Memory B cell (primary cell): Measurements from ENCODE around the gene PTPN7.
"Not testable (repeated sequence)": the region's sequence is repeated elsewhere in the genome, so short reads cannot be mapped to it uniquely, and the experiment has no call there.

Source experiments
- ATAC-seq: fragments of 150-1000 bp; cut with Tn5 transposase; 2 replicates; pipeline ENCODE4 v1.10.0; 2021; ENCODE audit warnings: low read depth, mild to moderate bottlenecking, moderate library complexity
- DNase-seq, 2 donors: peaks; one replicate each; pipeline ENCODE4 v3.0.0; 2022; ENCODE audit warnings: low spot score in 2 of 2
- H3K27ac Mint-ChIP-seq: one replicate; pipeline ENCODE4 v1.8.0; 2022; ENCODE audit warnings: mild to moderate bottlenecking, moderate library complexity, mixed read lengths
- H3K27me3 Mint-ChIP-seq: one replicate; pipeline ENCODE4 v1.8.0; 2022; ENCODE audit warnings: mixed read lengths
- H3K36me3 Mint-ChIP-seq: one replicate; pipeline ENCODE4 v1.8.0; 2022; ENCODE audit warnings: mild to moderate bottlenecking, mixed read lengths
- H3K4me1 Mint-ChIP-seq: one replicate; pipeline ENCODE4 v1.8.0; 2022; ENCODE audit warnings: mixed read lengths
- H3K4me3 Mint-ChIP-seq: one replicate; pipeline ENCODE4 v1.8.0; 2022; ENCODE audit warnings: mild to moderate bottlenecking, moderate library complexity, mixed read lengths
- H3K9me3 Mint-ChIP-seq: one replicate; pipeline ENCODE4 v1.8.0; 2022; ENCODE audit warnings: mixed read lengths

PTPN7 gene

DNA sequence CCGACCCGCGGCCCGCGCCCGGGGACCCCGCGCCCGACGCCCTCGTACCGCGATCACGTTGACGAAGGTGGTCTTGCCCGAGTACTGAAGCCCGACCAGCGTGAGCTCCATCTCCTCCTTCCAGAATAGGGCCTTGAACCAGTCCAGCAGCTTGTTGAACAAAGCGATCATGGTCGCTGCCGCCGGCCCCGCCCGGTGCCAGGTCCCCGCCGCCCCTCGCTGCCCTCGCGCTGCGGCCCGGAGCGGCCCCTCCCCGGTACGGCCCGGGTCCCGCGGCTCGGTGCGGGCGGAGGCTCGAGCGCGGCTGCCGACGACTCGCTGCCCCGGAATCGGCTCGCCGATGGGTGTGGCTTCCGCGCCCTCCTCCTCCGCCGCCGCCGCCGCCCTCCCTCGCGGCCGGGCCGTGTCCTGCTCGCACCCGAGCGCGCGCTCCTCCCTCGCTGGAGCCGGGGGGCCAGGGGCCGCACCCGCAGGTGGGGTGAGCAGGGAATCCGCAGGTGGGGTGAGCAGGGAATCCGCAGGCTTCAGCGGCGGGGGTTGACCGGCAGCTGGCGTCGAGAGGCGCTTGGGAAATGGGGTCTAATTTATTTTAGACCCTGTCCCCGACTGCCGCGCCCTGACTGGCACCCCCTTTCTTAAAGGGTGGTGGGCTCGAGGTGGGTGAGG, 15.9 kb downstream of the PTPN7 start, which contains the start of gene ARL8A:
TSS of gene ARL8A (minus strand) at position 336 of the 666 bp plus-strand sequence. CDS start at position 171, 165 bp downstream.
- DNase-seq, result peak; percentile 50 to 69
- H3K27me3 Mint-ChIP-seq, result no peaks in the 10 kb centered on the region
- H3K36me3 Mint-ChIP-seq, result no peaks in the 10 kb centered on the region
- peak within 1 kb of the TSS; percentile 87 for H3K27ac Mint-ChIP-seq
- H3K9me3 Mint-ChIP-seq, result no peaks in the 10 kb centered on the region
- ATAC-seq, result peak; percentile 73
- H3K4me1 Mint-ChIP-seq, result peaks cover 14% of the 10 kb centered on the region
- peak within 1 kb of the TSS; percentile 89 for H3K4me3 Mint-ChIP-seq

DNA sequence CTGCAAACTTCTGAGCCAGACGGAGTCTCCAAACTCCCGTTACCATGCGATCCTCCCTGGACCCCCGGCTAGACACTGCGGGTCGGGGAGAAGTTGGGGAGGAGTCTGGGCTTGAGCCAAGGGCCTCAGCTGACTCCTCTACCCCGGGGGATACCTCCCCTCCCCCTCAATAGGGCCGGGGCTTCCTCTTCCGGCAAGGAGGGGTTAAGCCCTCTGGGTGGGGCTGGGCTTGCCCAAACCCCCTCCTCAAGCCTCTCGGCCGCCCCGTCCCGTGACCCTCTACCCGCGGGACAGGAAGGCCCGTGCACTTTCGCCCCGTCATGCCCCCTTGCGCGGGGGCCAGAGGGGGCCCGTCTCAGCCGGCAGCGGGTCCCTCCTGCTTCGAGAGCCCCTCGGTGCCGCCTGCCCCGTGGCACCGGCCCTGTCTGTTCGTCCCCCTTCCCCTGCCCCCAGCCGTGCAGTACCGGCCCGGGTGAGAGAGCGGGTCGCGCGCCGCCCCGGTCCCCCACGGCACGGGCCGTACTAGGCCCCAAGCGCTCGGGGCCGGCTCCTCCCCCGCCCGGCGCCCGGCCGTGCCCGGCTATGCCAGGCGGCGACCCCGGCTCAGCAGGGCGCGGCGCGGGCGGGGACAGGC, 16.5 kb downstream of the PTPN7 start:
- Mint-ChIP-seq H3K36me3 (no peaks in the 10 kb centered on the region), H3K4me1 (peaks cover 14% of the 10 kb centered on the region), H3K27me3 (no peaks in the 10 kb centered on the region), H3K4me3 (peak overlapping the region; percentile 89), H3K9me3 (no peaks in the 10 kb centered on the region), H3K27ac (peak overlapping the region; percentile 87)
- ATAC-seq (peak; percentile 54), DNase-seq (peak in 1 of 2 donors; percentile 59)

DNA sequence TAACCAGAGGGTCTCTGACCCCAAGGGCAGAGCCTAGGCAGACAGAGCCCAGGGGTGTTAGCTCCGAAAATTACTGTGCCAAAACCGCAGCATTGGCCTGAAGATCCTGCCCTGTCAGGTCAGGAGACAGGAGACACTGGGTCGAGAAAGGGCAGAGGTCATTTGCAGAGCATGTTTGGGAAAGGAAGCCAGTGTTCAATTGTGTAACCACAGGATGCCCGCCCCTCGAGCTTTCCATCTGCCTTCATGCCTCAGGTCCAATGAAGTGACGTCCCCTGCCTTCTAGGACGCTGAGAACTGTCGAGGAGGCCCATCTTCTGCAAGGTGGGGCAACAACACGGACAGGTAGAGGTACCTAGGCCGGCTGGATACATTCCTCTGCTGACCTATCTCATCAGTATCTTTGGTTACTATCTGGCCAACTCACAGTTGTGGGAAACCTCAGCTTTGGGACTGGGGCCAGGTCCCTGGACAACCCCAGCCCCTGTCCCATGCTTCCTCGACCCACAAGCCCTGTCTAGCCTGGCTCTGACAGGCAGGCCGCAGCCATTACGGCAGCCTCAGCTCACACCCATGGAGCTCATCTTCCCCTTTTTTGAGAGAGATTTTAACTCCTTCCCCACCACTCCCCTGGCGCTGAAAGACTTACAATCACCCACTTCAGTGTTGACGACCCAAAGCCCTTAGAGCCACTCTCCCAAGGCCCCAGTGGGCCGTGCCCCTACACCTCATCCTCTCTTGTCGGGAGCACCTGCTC, 17.2 kb downstream of the PTPN7 start:
- H3K4me1 Mint-ChIP-seq, result peaks cover 15% of the 10 kb centered on the region
- H3K9me3 Mint-ChIP-seq, result no peaks in the 10 kb centered on the region
- H3K4me3 Mint-ChIP-seq, result peak overlapping the region; percentile 89
- DNase-seq, result peak in 1 of 2 donors; percentile 48
- H3K36me3 Mint-ChIP-seq, result peaks cover 2% of the 10 kb centered on the region
- H3K27ac Mint-ChIP-seq, result peak overlapping the region; percentile 87
- peak; percentile 76 for ATAC-seq
- H3K27me3 Mint-ChIP-seq, result no peaks in the 10 kb centered on the region

DNA sequence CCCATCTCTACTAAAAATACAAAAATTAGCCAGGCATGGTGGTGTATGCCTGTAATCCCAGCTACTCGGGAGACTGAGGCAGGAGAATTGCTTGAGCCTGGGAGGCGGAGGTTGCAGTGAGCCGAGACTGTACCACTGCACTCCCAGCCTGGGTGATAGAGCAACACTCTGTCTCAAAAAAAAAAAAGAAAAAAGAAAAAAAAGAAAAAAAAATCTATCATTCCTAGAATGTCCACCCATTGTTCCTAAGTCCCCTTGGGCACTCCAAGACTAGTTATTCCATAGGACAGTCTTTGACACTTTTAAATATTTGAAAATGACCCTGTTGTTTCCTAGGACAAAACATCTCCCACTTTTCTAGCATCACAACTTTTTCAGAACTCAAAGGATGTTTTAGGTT, 18.9 kb downstream of the PTPN7 start:
- not testable (repeated sequence) for DNase-seq, H3K27ac Mint-ChIP-seq, H3K9me3 Mint-ChIP-seq, H3K36me3 Mint-ChIP-seq, H3K4me3 Mint-ChIP-seq, ATAC-seq, H3K27me3 Mint-ChIP-seq
- peaks cover 18% of the 10 kb centered on the region for H3K4me1 Mint-ChIP-seq

DNA sequence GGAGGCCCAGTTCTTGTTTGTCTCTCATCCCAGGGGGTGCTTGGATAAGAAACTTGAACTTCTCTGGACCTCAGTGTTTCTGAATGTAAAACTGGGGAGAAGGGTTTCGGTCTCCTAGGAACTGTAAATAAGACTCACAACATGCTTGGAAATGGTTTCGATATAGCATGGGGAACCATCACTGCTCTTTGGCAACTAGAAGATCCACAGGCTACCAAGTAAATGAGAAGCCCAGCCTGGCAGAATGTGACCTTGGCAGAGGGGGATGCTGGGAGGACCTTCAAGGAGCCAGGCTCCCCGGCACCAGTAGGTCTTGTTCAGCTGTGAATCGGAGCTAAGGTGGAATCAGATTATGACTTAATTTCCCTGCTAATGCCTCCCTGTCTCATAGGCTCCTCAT, 19.6 kb downstream of the PTPN7 start:
- Mint-ChIP-seq H3K27me3 (no peaks in the 10 kb centered on the region), H3K4me3 (no peak overlapping the region), H3K4me1 (peaks cover 18% of the 10 kb centered on the region), H3K36me3 (peaks cover 6% of the 10 kb centered on the region), H3K9me3 (no peaks in the 10 kb centered on the region), H3K27ac (no peak overlapping the region)
- no peak for ATAC-seq
- DNase-seq, result no peak

DNA sequence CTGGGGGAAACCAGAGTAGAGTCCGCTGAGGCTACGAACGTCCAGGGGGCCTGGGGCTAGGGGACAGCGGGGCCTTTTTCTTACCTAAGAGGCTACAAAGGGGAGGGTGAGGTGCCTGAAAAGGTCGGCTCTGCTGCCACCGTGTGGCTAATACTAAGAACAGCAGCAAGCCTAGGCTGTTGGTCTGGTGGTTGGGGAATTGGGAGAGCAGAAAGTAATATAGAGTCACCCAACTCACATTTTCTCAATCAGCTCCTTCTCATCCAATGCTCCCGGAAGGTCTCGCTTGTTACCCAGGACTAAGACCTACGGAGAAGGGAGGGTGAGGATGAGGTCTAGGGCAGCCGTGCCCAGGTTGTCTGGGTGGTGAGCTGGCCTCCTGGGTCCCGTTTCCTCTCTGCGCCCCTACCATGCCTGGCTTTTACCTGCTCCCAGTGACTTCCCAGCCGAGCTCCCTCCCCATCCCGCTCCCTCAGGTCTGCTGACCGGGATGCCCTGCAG, 25.1 kb downstream of the PTPN7 start:
- Mint-ChIP-seq H3K4me1 (peaks cover 8% of the 10 kb centered on the region), H3K4me3 (no peak overlapping the region), H3K9me3 (no peaks in the 10 kb centered on the region), H3K27me3 (no peaks in the 10 kb centered on the region), H3K27ac (no peak overlapping the region), H3K36me3 (peaks cover 16% of the 10 kb centered on the region)
- DNase-seq (peak; percentile 47 to 48), ATAC-seq (peak; percentile 87)

DNA sequence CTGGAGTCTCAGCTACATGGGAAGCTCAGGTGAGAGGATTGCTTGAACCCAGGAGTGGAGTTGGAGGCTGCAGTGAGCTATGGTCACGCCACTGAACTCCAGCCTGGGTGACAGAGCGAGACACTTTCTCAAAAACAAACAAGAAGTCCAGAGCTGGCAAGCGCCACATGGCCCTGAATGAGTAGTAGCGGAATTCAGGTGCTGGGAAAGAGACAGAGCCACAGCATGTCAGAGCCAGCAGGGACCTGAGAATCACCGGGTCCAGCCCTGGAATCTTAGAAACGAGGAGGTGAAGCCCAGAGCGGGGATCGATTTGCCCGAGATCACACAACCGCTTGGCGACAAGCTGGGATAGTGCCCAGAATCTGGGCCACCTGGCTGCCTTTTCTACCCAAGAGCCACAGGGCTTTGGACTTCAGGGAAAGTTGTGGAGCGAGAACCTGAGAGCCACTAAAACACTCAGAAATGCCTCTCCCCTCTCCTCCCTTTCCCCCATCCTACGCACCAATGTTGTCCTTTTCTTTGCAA, 25.7 kb downstream of the PTPN7 start:
- no peak overlapping the region for H3K4me3 Mint-ChIP-seq
- ATAC-seq (peak; percentile 14), DNase-seq (no peak)
- no peaks in the 10 kb centered on the region for H3K27me3 Mint-ChIP-seq
- H3K4me1 Mint-ChIP-seq, result peaks cover 8% of the 10 kb centered on the region
- H3K27ac Mint-ChIP-seq, result no peak overlapping the region
- no peaks in the 10 kb centered on the region for H3K9me3 Mint-ChIP-seq
- H3K36me3 Mint-ChIP-seq, result peaks cover 16% of the 10 kb centered on the region

DNA sequence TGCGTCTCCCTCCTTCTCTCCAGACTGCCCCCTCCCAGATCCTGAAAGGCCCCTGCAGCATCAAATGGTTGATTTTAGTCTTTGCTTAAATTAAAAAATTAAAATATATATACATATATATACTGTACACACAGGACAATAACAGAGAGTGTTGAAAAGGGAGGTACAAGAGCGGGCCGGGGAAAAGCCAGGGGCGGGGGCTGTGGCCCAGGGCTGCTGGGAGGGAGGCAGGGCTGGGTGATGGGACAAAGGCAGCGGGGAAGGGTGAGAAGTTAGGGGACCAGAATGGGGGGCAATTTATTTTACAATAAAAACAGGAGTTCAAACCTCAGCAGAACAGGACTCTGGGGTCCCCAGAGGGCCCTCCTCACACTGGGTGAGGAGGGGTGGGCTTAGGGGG, 26.4 kb downstream of the PTPN7 start:
- H3K4me1 Mint-ChIP-seq, result peaks cover 8% of the 10 kb centered on the region
- no peak overlapping the region for H3K27ac Mint-ChIP-seq

DNA sequence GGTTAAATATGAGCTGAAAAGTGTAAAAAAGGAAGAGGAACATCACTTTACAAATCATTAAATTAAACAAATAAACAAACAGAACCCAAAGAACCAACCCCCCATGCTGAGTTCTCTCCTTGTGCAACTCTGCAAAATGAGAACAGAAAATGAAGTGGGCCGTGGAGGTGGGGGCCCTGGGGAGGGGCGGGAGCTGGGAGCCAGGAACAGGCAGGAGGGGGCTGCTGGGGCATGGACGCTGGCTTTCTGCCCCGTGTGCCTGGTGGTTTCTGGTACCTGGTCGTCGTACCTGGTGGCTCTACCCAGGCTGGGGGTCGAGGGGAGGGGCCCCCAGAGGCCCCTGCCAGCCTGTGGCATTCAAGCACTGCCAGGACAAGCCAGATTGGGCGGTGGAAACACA, 26.9 kb downstream of the PTPN7 start:
- Mint-ChIP-seq H3K4me3 (no peak overlapping the region), H3K27ac (no peak overlapping the region), H3K4me1 (peaks cover 8% of the 10 kb centered on the region), H3K9me3 (no peaks in the 10 kb centered on the region), H3K36me3 (peaks cover 17% of the 10 kb centered on the region), H3K27me3 (no peaks in the 10 kb centered on the region)
- DNase-seq, result no peak
- no peak for ATAC-seq

More for the DNA sequence above, 26.4 kb downstream of the PTPN7 start:
- H3K9me3 Mint-ChIP-seq, result no peaks in the 10 kb centered on the region
- no peak for ATAC-seq
- no peak for DNase-seq
- peaks cover 16% of the 10 kb centered on the region for H3K36me3 Mint-ChIP-seq
- no peaks in the 10 kb centered on the region for H3K27me3 Mint-ChIP-seq
- no peak overlapping the region for H3K4me3 Mint-ChIP-seq

DNA sequence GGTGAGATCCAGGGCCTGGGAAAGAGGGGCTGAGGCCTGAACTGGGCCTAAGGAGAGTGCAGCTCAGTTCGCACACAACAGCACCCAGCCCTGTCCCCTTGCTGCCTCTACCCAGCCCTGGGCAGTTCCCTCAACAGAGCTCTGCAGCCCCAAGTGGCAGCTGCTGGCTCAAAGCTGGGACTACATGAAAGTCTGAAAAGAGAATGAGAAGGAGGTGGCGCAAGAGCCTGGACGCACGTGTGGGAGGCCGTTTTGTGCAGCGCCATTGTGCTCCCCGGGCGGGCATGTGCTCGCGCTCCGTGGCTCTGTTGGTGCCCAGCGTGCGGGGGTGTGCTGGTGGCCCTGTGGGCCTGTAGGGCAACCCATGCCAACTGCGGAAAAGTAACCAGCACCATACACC, 27.4 kb downstream of the PTPN7 start:
- Mint-ChIP-seq H3K27ac (no peak overlapping the region), H3K9me3 (no peaks in the 10 kb centered on the region), H3K4me3 (no peak overlapping the region), H3K36me3 (peaks cover 14% of the 10 kb centered on the region), H3K27me3 (no peaks in the 10 kb centered on the region), H3K4me1 (peaks cover 5% of the 10 kb centered on the region)
- ATAC-seq (no peak), DNase-seq (no peak)

DNA sequence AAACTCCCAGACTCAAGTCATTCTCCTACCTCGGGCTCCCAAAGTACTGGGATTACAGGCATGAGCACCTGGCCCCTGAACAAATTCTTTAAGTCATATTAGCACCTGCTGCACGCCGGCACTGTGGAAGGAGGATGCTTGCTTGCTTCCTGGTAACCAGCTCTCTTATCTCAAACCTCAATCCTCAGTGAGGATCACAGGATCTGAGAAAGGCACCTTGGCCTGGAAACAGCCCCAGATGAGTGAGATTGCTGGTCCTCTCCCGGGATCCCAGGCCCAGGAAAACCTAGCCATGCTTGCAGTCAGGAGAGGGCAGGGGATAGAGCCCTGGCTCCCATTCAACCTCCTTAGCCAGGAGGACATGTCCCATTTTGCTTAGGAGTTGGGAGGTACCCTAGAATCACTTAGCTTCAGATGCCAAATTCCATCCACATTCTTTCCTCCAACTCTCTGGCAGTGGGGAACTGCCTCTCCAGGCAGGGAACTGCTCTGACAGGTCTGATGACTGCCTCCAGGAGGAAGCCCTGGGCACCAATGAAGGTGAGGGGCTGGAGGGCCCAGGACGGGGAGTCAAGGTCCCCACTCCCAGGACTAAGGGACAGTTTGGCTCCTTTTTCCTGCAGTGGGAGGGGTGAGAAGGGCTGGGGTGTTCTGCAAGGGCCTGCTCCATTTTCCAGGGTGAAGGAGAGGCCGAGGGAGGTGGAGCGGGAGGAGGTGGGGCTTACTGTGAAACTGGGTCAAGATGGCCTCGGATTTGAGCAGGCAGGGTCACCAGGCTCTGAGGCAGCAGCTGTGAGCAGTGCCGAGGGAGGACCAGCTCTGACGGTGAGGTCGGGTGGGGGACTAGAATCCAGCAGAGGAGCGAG, 28.2 kb downstream of the PTPN7 start:
- ATAC-seq, result no peak
- peaks cover 14% of the 10 kb centered on the region for H3K36me3 Mint-ChIP-seq
- H3K27ac Mint-ChIP-seq, result no peak overlapping the region
- no peaks in the 10 kb centered on the region for H3K27me3 Mint-ChIP-seq
- no peak for DNase-seq
- peaks cover 4% of the 10 kb centered on the region for H3K4me1 Mint-ChIP-seq
- no peak overlapping the region for H3K4me3 Mint-ChIP-seq
- no peaks in the 10 kb centered on the region for H3K9me3 Mint-ChIP-seq

DNA sequence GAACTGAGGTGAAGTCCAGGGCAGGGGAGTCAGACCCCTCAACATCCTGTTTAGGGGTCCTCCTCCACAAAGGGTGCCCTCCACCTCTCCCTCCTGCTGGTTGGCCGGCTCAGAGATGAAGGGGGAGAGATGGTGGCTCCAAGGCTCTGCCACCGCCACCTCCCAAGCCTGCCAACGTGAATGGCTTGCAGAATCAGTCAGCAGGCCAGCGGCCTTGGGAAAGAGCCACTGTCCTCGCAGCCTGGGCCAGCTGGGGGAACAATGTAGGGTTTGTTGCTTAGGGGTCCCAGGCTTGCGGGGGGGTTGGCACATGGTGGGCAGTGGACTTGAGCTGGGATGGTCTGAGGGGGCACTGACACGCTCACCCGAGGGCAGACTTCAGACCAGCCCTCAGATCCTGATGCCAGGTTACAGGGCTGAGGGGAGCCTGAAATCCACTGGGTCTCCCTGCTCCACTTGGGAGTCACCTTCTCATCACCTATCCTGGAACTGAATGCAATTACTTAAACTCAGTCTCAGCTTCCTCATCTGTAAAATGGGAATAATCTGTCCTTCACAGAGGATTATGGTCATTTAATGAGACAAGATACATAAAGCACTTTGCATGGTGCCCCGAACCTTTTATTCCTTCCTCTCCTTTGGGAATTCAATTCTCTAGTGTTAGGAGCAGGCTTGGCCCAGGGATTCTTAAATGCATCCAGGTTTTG, 29.4 kb downstream of the PTPN7 start:
- Mint-ChIP-seq H3K4me3 (no peak overlapping the region), H3K9me3 (no peaks in the 10 kb centered on the region)

DNA sequence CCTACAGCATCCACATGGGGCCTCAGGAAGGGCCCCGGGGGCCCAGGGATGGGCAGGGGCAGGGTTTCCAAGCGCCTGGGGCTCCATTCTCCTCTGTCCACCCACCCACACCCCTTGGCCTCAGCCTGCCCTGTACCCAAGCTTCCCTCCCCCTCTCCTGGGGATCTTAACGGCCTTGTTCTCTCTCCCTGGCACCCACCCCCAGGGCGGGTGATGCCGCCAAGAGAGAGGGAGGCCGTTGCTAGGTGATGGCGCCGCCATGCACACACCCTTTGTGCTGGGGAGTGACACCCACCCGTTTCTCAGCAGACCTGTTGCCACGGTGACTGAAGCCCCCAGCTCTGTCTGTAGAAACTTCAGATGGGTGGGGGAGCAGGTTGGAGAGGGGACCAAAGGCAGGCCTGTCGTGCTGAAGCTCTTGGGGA, 30.1 kb downstream of the PTPN7 start:
- ATAC-seq (no peak), DNase-seq (no peak)
- Mint-ChIP-seq H3K9me3 (no peaks in the 10 kb centered on the region), H3K27me3 (peaks cover 3% of the 10 kb centered on the region), H3K4me1 (no peaks in the 10 kb centered on the region), H3K36me3 (peaks cover 12% of the 10 kb centered on the region), H3K4me3 (no peak overlapping the region), H3K27ac (no peak overlapping the region)

More for the DNA sequence above, 29.4 kb downstream of the PTPN7 start:
- peaks cover 12% of the 10 kb centered on the region for H3K36me3 Mint-ChIP-seq
- peaks cover 3% of the 10 kb centered on the region for H3K27me3 Mint-ChIP-seq
- DNase-seq (no peak), ATAC-seq (no peak)
- peaks cover 4% of the 10 kb centered on the region for H3K4me1 Mint-ChIP-seq
- no peak overlapping the region for H3K27ac Mint-ChIP-seq
